GM18508 (cell line): ENCODE measurements around the gene ALMS1.
"Not testable (repeated sequence)": the region's sequence is repeated elsewhere in the genome, so short reads cannot be mapped to it uniquely, and the experiment has no call there.

Source experiments
- ATAC-seq: cut with Tn5 transposase; IDR thresholded peaks from one replicate; pipeline ENCODE4 v1.9.1; 2021; ENCODE audit warnings: moderate number of reproducible peaks; ENCODE audit not compliant: insufficient read depth, unreplicated experiment

The ALMS1 gene

DNA sequence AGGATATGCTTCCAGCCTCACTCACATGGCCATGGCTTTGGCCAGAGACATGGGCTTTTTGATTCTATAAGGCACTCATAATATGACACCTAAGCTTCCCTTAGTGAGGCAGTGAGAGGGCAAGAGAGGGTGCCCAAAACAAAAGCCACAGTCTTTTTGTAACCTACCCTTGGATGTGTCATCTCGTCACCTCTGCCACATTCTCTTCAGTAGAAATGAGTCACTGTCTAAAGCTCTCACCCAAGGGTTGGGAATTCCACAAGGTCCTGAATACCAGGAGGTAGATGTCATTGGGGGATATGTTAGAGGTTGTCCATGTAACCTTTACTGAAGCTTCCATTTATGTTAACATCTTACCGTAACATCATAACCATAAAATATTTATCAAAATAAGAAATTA, 108.4 kb downstream of the ALMS1 start:
- ATAC-seq, result no peak

DNA sequence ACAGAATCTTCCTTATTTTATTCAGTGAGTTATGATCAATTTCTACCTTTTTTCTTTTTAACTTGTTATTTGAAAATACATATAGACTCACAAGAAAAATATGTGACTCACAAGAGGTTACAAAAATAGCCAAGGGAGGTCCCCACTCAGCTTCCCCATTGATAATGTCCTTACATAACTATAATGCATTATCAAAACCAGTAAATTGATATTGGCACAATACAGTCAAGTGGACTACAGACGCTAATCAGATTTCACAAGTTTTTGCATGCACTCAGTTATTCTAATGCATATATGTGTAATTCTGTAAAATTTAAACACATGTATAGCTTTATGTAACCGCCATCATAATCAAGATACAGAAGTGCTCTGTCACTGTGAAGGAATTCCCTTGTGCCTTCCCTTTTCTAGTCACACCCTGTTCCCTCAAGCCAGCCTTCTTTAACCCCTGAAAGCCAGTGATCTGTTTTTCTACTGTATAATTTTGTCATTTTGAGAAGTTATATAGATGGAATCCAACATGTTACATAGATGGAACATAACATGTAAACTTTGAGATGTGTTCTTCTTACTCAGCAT, 118.4 kb downstream of the ALMS1 start:
- no peak for ATAC-seq

DNA sequence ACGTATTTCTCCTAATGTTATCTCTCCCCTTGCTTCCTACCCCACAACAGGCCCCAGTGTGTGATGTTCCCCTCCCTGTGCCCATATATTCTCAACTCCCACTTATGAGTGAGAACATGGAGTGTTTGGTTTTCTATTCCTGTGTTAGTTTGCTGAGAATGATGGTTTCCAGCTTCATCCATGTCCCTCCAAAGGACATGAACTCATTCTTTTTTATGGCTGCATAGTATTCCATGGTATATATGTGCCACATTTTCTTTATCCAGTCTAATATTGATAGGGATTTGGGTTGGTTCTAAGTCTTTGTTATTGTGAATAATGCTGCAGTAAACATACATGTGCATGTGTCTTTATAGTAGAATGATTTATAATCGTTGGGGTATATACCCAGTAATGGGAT, 119.2 kb downstream of the ALMS1 start:
- ATAC-seq, result not testable (repeated sequence)

DNA sequence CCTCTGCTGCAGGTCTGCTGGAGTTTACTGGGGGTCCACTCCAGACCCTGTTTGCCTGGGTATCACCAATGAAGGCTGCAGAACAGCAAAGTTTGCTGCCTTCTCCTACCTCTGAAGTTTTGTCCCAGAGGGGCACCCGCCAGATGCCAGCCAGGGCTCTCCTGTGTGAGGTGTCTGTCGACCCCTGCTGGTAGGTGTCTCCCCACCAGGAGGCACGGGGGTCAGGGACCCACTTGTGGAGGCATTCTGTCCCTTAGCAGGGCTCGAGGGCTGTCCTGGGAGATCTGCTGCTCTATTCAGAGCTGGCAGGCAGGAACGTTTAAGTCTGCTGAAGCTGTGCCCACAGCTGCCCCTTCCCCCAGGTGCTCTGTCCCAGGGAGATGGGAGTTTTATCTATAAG, 124.8 kb downstream of the ALMS1 start:
- ATAC-seq, result not testable (repeated sequence)

DNA sequence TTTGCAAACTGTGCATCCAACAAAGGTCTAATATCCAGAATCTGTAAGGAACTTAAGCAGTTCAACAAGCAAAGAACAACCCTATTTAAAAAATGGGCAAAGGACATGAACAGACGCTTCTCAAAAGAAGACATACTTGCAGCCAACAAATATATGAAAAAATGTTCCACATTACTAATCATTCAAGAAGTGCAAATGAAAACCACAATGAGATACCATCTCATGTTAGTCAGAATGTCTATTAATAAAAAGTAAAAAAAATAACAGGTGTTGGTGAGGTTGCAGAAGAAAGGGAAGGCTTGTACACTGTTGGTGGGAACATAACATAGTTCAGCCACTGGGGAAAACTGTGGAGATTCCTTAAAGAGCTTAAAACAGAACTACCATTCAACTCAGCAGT, 130.4 kb downstream of the ALMS1 start:
- ATAC-seq, result no peak

DNA sequence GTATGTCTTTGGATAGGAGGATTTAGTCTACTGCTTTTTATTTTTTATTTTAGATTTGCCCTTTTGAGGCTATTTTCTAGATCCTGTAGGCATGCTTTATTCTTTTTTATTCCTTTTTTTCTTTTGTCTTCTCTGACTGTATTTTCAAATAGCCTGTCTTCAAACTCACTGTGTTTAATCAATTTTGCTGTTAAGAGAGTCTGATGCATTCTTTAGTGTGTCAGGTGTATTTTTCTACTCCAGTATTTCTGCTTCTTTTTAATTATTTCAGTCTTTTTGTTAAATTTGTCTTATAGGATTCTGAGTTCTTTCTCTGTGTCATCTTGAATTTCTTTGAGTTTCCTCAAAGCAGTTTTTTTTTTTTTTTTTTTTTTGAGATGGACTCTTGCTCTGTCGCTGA, 143.1 kb downstream of the ALMS1 start:
- no peak for ATAC-seq

DNA sequence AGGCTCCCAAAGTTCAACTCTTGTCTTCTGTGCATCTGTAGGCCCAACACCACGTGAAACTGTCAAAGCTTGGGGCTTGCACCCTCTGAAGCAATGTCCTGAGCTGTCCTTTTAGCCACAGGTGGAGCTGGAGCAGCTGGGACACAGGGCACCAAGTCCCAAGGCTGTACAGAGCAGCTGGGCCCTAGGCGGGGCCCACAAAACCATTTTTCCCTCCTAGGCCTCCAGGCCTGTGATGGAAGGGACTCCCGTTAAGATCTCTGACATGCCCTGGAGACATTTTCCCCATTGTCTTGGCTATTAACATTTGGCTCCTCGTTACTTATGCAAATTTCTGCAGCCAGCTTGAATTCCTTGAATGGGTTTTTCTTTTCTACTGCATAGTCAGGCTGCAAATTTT, 145.1 kb downstream of the ALMS1 start:
- ATAC-seq, result not testable (repeated sequence)

DNA sequence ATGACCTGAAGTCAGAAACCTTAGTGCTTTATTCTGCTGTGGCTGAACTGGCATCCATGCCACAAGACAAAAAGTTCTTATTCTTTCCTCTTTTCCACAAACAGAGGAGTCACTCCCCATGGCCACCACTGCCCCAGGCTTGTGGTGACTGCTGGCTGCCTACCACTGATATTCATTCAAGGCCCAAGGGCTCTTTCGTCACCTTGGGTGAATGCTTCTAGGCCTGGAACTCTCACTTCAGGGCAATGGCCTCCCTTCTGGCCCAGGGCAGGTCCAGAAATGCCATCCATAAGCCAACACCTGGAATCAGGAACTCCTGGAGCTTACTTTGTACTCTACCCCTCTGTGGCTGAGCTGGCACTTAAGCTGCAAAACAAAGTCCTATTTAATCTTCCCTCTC, 146.7 kb downstream of the ALMS1 start:
- no peak for ATAC-seq

DNA sequence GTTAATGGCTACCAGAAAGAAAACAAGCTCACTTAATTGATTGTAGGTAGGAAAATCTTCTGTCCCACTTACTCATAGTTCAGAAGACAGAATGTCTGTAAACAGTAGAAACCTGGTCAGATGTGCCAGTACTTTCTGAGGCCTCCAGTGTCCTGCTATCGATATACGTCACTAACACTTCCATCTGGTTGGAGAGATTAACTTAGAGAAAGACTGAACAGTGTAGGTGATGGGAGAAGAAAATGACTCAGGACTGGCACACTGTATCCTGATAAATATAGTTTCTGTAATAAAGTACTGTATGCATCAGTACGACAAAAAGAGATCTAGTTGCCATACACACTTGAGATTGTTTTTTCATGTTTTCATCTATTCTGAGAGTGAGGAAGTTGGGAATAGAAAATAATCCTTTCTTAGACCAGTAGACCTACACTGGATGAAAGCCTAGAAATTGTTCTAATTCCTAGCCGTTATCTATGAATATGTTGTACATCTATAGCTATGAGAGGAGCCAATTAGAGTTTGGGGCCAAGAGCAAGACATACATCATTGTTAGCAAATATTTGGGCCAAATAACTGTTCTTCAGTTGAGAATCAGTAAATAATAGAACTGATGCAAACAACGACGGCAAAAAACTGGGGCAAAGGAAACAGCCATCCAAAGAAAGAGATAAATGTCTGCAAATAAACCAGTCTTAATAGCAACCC, 150.7 kb downstream of the ALMS1 start:
- no peak for ATAC-seq

DNA sequence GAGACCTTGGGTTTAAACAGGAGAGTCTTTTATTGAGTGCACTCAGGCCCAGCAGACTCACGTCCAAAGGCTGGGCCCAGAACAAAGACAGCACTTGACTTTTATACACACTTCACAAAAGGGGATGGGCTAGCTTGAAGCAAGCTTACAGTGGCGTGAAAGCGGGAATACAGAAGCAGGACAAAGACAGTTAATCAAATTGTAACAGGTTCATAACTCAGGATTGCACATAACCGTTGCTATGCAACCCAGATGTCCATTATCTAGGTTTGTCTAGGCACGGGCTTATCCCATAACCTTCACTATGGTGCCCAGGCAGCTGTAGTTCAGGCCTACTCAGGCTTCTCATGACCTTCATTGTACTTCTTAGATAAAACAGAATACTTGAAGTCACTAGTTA, 175.2 kb downstream of the ALMS1 start:
- ATAC-seq, result not testable (repeated sequence)

DNA sequence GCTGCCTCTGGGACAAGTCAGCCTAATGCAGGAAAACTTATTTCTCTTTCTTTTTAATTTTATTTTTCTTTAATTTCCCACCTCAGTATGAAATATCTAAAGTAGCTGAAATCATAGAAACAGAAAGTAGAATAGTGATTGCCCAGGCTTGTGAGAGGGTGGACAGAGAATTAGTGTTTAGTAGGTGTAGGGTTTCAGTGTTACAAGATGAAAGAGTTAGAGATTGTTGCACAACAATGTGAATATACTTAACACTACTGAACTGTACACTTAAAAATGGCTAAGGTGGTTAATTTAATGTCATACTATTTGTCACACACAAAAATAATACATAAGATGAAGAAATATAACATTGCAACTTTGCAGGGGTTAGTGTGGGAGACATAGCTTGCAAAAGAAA, 175.8 kb downstream of the ALMS1 start:
- ATAC-seq, result no peak

DNA sequence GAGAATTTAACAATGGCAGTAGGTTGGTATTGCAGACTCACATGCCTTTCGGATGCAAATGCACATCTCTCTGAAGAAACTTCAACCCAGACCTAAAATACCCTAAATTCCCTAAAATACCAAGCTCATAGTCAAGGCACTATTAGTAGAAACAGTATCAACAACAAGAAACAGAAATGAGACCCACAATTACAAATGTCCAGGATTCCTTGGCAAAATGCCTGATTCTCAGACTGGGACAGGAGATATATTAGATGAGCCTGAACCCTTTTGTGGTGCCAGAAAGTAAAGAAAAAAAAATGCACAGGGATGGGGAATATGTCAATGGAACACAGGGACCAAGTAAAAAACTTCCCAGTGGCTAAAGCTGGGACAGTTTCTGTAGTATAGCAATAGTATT, 179.3 kb downstream of the ALMS1 start:
- ATAC-seq, result no peak

DNA sequence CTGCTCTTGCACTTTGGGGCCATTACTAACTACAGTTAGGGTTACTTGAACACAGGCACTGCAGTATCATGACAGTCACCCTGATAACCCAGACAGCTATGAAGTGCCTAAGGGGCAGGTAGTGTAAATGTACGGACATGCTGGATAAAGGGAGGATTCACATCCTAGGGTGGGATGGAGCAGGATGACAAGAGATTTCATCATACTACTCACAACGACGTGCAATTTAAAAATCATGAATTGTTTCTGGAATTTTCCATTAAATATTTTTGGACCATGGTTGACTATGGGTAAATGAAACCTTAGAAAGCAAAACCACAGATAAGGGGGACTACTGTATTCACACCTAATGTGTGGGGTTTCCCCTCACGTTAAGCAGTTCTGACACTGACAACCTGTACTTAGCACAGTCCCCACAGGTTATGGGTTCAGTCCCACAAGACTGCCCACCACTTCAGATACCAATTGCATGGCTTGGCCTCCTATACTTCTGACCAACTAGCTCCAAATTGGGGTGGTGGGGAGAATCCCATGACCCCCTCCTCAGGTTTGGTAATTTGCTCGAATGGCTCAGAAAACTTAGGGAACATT, 180.7 kb downstream of the ALMS1 start:
- ATAC-seq, result no peak

DNA sequence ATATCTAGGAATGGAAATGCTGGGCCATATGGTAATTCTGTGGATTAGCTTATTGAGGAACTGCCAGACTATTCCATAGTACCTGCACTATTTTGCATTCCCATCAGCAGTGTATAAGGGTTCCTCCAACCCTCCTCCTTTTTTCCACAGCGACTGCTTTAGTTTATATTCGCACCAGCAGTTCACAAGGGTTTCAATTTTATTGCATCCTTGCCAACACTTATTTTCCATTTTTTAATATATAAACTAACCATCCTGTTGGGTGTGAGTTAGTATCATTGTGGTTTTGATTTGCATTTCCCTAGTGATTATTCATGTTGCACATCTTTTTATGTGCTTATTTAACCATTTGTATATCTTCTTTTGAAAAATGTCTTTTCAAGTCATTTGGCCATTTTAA, 189.6 kb downstream of the ALMS1 start:
- no peak for ATAC-seq

DNA sequence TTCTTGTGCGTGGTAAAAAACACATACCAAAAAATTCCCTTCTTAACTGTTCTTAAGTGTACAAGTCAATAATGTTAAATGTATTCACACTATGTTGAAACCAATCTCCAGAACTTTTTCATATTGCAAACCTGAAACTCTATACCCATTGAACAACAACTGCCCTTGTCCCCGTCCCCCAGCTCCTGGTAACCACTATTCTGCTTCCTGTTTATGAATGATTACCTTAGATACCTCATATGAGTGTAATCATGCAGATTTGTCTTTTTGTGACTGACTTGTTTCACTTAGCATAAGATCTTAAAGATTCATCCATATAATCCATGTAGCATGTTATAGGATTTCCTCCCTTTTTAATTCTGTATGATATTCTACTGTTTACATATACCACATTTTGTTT, 196.7 kb downstream of the ALMS1 start:
- ATAC-seq, result no peak

DNA sequence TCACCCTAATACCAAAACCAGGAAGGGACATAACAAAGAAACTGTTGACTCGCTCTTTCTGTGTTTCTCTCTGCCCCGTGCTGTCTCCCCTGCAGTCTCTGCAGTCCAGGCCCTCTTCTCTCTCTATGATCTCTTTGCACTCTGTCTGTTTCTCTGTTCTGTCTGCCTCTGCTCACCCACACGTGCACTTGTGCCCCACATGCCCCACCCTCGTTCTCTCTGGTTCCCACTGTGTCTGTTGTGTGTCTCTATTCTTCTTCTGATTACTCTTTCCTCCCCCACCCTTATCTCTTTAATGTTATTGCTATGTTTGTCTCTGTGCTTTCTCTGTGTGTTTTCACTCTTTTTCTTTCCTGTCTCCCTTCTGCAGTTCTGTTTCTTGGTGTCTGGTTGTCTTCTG, 202.5 kb downstream of the ALMS1 start:
- ATAC-seq, result no peak

DNA sequence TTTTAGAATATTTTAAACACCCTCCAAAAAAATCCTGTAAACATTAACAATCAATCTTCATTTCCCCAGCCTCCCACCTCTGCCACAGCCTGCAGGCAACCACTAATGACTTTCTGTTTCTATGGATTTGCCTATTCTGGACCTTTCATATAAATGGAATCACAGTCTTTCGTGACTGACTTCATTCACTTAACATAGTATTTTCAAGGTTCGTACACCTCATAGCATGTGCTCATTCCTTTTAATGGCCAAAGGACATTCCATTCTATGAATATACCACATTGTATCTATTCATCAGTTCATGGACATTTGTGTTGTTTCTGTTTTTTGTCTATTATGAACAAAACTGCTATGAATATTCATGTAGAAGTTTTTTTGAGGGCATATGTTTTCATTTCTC, 208.0 kb downstream of the ALMS1 start:
- ATAC-seq, result no peak

DNA sequence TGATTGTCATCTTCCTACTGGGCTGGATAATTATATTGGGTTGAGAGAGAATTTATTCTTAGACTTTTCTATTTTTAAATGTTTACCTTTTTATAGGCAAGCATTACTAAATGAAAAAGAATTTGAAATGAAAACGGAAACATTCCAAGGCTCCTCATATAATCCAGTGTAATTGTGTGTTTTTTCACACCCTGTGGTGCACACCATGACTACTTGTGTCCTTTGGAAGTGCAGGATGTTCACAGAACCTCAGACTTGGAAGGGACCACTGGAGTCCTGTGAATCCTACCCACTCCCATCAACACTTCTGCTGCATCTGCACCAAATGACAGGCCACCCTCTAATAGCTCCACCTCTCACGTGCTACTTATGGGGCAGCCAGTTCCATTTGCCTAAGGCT, 208.6 kb downstream of the ALMS1 start:
- ATAC-seq, result no peak

DNA sequence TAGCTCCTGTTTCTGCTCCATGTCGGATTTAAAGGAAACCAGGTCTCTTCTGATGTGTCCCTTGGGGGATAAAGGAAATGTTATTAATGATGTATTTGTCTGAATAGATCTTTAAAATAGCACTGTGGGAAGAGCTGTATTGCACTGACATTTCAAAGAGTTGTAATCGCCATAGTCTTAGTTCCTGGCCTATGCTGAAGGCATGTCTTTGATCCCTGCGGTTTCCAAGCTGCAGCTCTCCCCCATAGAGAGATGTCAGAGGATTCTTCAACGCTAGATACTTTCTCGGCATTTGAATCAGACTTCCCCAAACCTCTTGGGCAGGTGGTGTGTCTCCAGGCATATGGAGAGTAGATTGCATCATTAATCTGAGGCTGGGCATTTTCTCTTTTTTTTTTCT, 216.1 kb downstream of the ALMS1 start:
- no peak for ATAC-seq

DNA sequence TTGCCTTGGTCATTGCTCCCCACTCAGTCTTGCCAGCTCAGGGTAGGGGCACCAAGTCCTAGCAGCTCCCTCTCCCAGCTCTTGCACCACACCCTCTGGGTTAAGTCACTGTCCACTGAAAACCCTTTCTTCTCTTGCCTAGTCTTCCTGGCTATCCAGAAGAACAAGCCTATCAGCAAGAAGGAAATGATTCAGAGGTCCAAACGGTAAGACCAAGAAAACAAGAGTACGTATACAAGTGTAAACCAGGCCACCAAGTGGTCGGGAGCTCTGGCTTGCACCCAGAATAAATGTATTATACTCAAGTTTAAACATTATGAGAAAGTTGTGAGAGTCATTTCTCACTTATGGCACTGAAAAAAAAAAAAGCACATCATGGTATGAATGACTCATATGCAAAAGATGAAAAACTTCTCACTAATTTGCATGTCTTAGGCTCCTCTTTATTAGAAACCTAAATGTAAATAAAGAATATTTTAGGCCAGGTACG, 217.5 kb downstream of the ALMS1 start:
- peak; percentile 66 for ATAC-seq

DNA sequence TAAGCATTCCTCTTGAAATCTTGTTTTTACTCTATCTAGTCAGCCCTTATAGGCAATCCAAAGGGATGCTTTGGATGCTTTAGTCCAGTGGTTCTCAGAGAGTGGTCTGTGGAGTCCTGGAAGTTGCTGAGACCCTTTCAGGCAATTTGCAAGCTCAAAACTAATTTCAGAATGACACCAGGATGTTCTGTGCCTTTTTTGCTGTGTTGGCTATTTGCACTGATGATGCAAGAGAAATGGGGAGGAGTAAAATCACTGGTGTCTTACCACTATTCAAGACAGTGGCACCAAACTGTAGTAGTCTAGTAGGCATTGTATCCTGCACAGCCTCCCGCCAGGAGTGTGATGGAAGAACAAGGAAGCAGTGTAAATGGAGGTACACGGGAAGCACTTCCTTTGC, 219.0 kb downstream of the ALMS1 start:
- ATAC-seq, result not testable (repeated sequence)

DNA sequence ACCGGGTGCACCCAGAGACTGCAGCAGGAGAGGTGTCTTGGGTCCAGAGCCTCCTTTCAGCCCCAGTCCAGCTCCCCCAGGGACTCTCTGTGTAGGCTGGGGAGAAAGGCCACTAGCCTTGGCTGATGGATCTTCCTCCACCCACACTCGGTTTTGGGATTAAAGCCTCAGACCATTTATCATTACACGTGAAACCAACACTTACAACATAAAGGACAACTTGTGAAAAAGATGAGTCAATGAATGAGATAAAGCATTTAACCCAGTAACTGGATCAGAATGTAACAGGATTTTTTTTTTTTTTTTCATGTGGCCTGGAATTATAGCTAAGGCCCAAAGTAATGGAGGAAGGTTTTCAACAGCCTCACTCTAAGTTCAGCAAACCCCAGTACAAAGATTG, 224.5 kb downstream of the ALMS1 start:
- no peak for ATAC-seq
